ENCODE results near the gene ADCY3. TPM values are rescaled to one million over a fixed set of nuclear protein-coding genes. Genes with fewer than 3 reads are reported as not detected.
A peak's percentile ranks its signal among the peaks of the same experiment; 100 is the strongest.

Gene ADCY3
- total RNA-seq, 3 donors from 2014 or later: 24.9 to 30.4 (median 25.3) TPM

GRCh38 chr2:24828238-24828996 lies 91.6 kb downstream of the ADCY3 start:
- ATAC-seq (no peak), DNase-seq (no peak)
- no peaks in the 10 kb centered on the region for H3K4me1 ChIP-seq (ENCODE audit: low read depth)
- no peaks in the 10 kb centered on the region for H3K36me3 ChIP-seq (ENCODE audit: low read depth)
- no peak for TF ChIP-seq CTCF (IDR thresholded peaks at IDR 0.05)
- H3K4me3 ChIP-seq: no peak overlapping the region
- intact Hi-C loops (cut with DNase I, micrococcal nuclease): loop anchor here (5.0 kb wide), 2 partner anchors 406 to 421 kb away; no protein-coding TSS in a partner anchor
- no peaks in the 10 kb centered on the region for H3K9me3 ChIP-seq

DNA sequence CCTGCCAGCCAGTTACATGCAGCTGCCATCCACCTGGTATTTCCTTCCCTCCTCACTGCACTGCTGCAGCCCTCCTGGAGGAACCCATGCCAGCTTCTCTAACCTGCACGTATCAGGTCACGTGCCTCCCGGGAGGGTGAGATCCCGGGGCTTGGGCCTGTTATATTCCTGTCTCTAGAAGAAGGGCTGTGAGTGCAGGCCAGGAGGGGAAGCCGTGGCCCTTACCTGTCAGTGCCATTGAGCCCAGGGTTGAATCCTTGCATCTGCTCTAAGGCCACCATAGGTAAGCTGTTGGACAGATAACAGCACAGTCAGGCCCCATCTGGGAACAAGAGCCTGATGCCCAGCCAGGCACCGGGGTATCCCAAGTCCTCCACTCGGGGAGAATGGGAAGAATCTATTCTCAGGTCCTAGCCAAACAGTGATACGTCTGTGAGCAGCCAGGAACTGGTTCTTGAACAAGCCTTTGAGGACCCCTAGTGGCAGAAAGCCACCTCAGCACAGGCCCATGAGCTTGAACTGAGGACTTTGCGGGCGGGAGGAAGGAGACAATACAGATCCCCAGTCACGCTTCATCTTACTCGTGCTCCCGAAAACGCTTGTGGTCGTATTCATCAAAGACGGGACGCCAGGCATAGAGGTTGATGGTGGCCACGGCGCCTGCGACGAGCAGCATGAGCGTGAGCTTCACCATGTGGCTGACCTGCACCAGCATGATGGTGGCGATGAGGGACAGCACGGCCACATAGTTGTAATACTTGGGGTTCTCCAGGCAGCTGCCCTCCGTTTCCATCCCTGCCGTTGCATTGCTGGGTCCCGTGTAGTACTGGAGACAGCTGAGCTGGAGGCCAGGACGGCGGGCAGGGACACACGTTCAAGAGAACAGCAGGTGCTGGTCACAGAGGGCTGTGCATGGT lies 92.5 kb downstream of the ADCY3 start:
- intact Hi-C loops (cut with DNase I, micrococcal nuclease): loop anchor here (5.0 kb wide), 2 partner anchors 405 to 420 kb away; no protein-coding TSS in a partner anchor
- Histone ChIP-seq H3K9me3 (no peaks in the 10 kb centered on the region), H3K4me3 (no peak overlapping the region), H3K4me1 (ENCODE audit: low read depth) (no peaks in the 10 kb centered on the region), H3K36me3 (ENCODE audit: low read depth) (no peaks in the 10 kb centered on the region)
- ATAC-seq (peak; percentile 91), DNase-seq (peak in 2 of 3 donors; percentile 81 to 91)
- TF ChIP-seq CTCF (IDR thresholded peaks at IDR 0.05): peak; percentile 73

DNA sequence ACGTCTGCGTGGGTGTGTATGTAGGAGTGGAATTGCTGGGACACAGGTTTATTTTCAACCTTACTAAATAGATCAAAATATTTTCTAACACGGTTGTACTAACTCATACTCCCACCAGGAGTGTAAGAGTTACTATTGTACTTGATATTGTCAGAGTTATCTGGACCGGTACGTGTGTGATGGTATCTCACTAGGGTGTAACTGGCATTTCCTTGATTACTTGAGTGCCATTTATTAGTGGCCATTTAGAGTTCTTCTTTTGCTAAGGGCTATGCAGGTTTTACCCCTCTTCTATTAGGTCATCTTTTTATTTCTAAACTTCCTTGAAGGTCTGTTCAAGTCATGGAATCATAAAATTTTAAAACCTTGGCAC lies 93.3 kb downstream of the ADCY3 start:
- Histone ChIP-seq H3K4me3 (no peak overlapping the region), H3K4me1 (ENCODE audit: low read depth) (no peaks in the 10 kb centered on the region), H3K9me3 (no peaks in the 10 kb centered on the region), H3K36me3 (ENCODE audit: low read depth) (no peaks in the 10 kb centered on the region)
- ATAC-seq: no peak
- intact Hi-C loops (cut with DNase I, micrococcal nuclease): loop anchor here (5.0 kb wide), 2 partner anchors 404 to 419 kb away; no protein-coding TSS in a partner anchor
- TF ChIP-seq CTCF (IDR thresholded peaks at IDR 0.05): no peak
- DNase-seq: no peak

DNA sequence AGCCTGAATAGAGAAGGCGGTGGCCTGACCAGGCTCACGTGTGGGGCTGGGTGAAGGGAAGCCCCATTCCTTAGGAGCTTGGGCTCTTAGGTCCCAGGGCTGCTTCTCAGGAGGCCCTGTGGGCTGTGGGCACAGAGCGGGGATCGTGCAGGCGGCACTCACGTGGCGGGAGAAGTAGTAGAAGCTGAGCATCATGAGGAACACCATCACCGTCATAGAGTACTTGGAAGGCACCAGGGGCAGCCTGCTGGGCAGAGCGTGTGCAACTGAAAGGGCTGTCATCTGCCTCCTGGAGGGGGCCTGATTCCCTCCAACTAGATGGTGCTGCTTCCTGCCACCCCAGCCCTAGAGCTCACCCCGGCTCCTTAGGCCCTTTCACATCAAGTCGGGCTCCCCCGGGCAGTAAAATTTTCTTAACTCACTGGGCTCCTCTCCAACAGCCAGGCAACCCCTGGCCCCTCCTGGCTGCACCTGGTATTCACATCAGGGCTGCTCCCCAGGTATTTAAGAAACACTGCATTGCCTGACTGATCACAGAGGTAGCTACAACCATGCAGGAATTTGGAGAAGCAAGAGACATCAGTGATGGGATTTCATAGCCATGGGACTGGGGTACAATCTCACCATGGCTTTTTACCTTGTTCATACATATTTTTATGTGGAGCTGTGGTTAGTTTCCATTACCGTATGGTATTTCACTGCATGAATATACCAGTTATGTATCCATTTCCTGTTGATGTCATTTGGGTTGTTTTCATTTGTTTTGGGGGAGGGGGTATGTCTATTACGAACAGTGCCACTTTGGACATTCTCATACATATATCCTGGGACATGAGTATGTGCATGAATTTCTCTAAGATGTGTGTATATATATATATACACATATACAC lies 93.9 kb downstream of the ADCY3 start:
- H3K4me1 ChIP-seq (ENCODE audit: low read depth): no peaks in the 10 kb centered on the region
- TF ChIP-seq CTCF (IDR thresholded peaks at IDR 0.05): no peak
- no peak overlapping the region for H3K4me3 ChIP-seq
- H3K9me3 ChIP-seq: no peaks in the 10 kb centered on the region
- no peaks in the 10 kb centered on the region for H3K36me3 ChIP-seq (ENCODE audit: low read depth)
- intact Hi-C loops (cut with DNase I, micrococcal nuclease): loop anchor here (5.0 kb wide), 2 partner anchors 404 to 419 kb away; no protein-coding TSS in a partner anchor
- DNase-seq (peak in 1 of 3 donors; percentile 36), ATAC-seq (no peak)
